Calu3 (cell line): ENCODE results near the gene NUP188. TPM values are rescaled to one million over a fixed set of nuclear protein-coding genes. Genes with fewer than 3 reads are reported as not detected.

Experiments
- BruUV-seq: library from RNA; stranded (reverse); fragments of 400-500 nt; replicated peaks from 2 replicates; lab custom pipeline; 2021; lab: Mats Ljungman, UMichigan
- CTCF ChIA-PET: fragments of 300-600 bp; sonication (Branson Sonifier 250); formaldehyde crosslinking; loops from one replicate; lab custom pipeline; 2022; ENCODE audit warnings: antibody characterized with exemption; lab: Charles Lee
- DNase-seq: peaks from one replicate; pipeline ENCODE4 v3.0.0; 2022
- H3K27ac Mint-ChIP-seq: one replicate; pipeline ENCODE4 v1.8.0; 2022; ENCODE audit warnings: mixed read lengths; ENCODE audit not compliant: unreplicated experiment
- H3K27me3 Mint-ChIP-seq: one replicate; pipeline ENCODE4 v1.8.0; 2022; ENCODE audit warnings: mixed read lengths; ENCODE audit not compliant: unreplicated experiment
- H3K36me3 Mint-ChIP-seq: one replicate; pipeline ENCODE4 v1.8.0; 2022; ENCODE audit warnings: mild to moderate bottlenecking, moderate library complexity, mixed read lengths; ENCODE audit not compliant: insufficient read depth, unreplicated experiment
- H3K4me1 Mint-ChIP-seq: one replicate; pipeline ENCODE4 v1.8.0; 2022; ENCODE audit warnings: mild to moderate bottlenecking, low read depth, mixed read lengths; ENCODE audit not compliant: unreplicated experiment
- H3K4me3 Mint-ChIP-seq: one replicate; pipeline ENCODE4 v1.8.0; 2022; ENCODE audit warnings: mild to moderate bottlenecking, low read depth, moderate library complexity, mixed read lengths; ENCODE audit not compliant: unreplicated experiment
- H3K9me3 Mint-ChIP-seq: one replicate; pipeline ENCODE4 v1.8.0; 2022; ENCODE audit warnings: low read depth, mixed read lengths; ENCODE audit not compliant: unreplicated experiment
- CTCF ChIP-seq: fragments of 200-600 bp; IDR thresholded peaks from one replicate; pipeline ENCODE4 v1.8.0; 2022; ENCODE audit warnings: antibody characterized with exemption; ENCODE audit not compliant: unreplicated experiment
- intact Hi-C: fragments of 100-400 bp; cut with micrococcal nuclease; formaldehyde crosslinking; loops from one replicate; pipeline ENCODE4 v1.10.0; 2022; ENCODE audit not compliant: unreplicated experiment
- total RNA-seq: library from RNA; stranded (reverse); gene quantifications from 2 replicates; pipeline ENCODE4 v1.2.3, GENCODE V29; 2022

The NUP188 gene
- total RNA-seq, 1 experiment from 2014 or later = 34.3 TPM

- Mint-ChIP-seq H3K4me3 (no peak overlapping the region), H3K4me1 (no peaks in the 10 kb centered on the region), H3K36me3 (peaks cover 23% of the 10 kb centered on the region), H3K27ac (no peak overlapping the region), H3K27me3 (no peaks in the 10 kb centered on the region), H3K9me3 (no peaks in the 10 kb centered on the region)
- no peak for DNase-seq
- CTCF ChIA-PET = interaction anchor here (0.5 kb wide), 1 partner anchor 124 kb away, joined by 8 read pairs; no protein-coding TSS in a partner anchor
- TF ChIP-seq CTCF = no peak
- intact Hi-C loops = no loop called here
- BruUV-seq = no TSS peak
These were observed 25.5 kb downstream of the NUP188 start for GRCh38 chr9:128972956-128973355.

GRCh38 chr9:128979111-128979510 lies 31.6 kb downstream of the NUP188 start:
- Mint-ChIP-seq H3K9me3 (no peaks in the 10 kb centered on the region), H3K4me3 (no peak overlapping the region), H3K27me3 (no peaks in the 10 kb centered on the region), H3K4me1 (no peaks in the 10 kb centered on the region), H3K27ac (no peak overlapping the region), H3K36me3 (peaks cover 23% of the 10 kb centered on the region)
- CTCF ChIA-PET = no interaction called here
- intact Hi-C loops = no loop called here
- no peak for TF ChIP-seq CTCF
- DNase-seq = no peak
- no TSS peak for BruUV-seq

GRCh38 chr9:128983536-128983935 lies 36.0 kb downstream of the NUP188 start:
- no peak for TF ChIP-seq CTCF
- intact Hi-C loops = no loop called here
- DNase-seq = no peak
- BruUV-seq = no TSS peak
- Mint-ChIP-seq H3K27me3 (no peaks in the 10 kb centered on the region), H3K27ac (no peak overlapping the region), H3K36me3 (peaks cover 16% of the 10 kb centered on the region), H3K4me3 (no peak overlapping the region), H3K4me1 (no peaks in the 10 kb centered on the region), H3K9me3 (no peaks in the 10 kb centered on the region)
- CTCF ChIA-PET = no interaction called here

- Mint-ChIP-seq H3K9me3 (no peaks in the 10 kb centered on the region), H3K36me3 (peaks cover 14% of the 10 kb centered on the region), H3K27ac (no peak overlapping the region), H3K4me3 (no peak overlapping the region), H3K4me1 (no peaks in the 10 kb centered on the region), H3K27me3 (no peaks in the 10 kb centered on the region)
- BruUV-seq = no TSS peak
- CTCF ChIA-PET = no interaction called here
- TF ChIP-seq CTCF = no peak
- intact Hi-C loops = no loop called here
- no peak for DNase-seq
These were observed 39.2 kb downstream of the NUP188 start for GRCh38 chr9:128986671-128987070.
